GM06990 (cell line): ENCODE data around the gene CREB3L1.

ENCODE experiments used
- DNase-seq: peaks from one replicate; pipeline ENCODE4 v3.0.0-alpha.2; 2011; ENCODE audit not compliant: insufficient read length; ENCODE audit errors: extremely low read depth
- H3K27me3 ChIP-seq: replicated peaks from 2 replicates; pipeline ENCODE4 v1.6.0; 2011; ENCODE audit warnings: low read length; ENCODE audit not compliant: control insufficient read depth, insufficient read depth
- H3K36me3 ChIP-seq: 2 replicates; pipeline ENCODE4 v1.5.1; 2011; ENCODE audit warnings: low read length; ENCODE audit not compliant: control insufficient read depth, insufficient read depth
- H3K4me3 ChIP-seq: replicated peaks from 2 replicates; pipeline ENCODE4 v1.5.1; 2011; ENCODE audit warnings: low read depth, mild to moderate bottlenecking, control low read depth, low read length
- TF ChIP-seq, protein P1 (sequence below): IDR thresholded peaks from 2 replicates; pipeline ENCODE4 v1.5.1; 2011; ENCODE audit warnings: low read length, control low read depth, mild to moderate bottlenecking, inconsistent platforms; ENCODE audit not compliant: insufficient read depth, poor library complexity, severe bottlenecking

Gene CREB3L1

GRCh38 chr11:46240861-46241260 lies 36.6 kb upstream of the CREB3L1 start:
- Histone ChIP-seq H3K27me3 (no peaks in the 10 kb centered on the region), H3K4me3 (no peak overlapping the region), H3K36me3 (no peaks in the 10 kb centered on the region)
- TF ChIP-seq, protein P1, sequence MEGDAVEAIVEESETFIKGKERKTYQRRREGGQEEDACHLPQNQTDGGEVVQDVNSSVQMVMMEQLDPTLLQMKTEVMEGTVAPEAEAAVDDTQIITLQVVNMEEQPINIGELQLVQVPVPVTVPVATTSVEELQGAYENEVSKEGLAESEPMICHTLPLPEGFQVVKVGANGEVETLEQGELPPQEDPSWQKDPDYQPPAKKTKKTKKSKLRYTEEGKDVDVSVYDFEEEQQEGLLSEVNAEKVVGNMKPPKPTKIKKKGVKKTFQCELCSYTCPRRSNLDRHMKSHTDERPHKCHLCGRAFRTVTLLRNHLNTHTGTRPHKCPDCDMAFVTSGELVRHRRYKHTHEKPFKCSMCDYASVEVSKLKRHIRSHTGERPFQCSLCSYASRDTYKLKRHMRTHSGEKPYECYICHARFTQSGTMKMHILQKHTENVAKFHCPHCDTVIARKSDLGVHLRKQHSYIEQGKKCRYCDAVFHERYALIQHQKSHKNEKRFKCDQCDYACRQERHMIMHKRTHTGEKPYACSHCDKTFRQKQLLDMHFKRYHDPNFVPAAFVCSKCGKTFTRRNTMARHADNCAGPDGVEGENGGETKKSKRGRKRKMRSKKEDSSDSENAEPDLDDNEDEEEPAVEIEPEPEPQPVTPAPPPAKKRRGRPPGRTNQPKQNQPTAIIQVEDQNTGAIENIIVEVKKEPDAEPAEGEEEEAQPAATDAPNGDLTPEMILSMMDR = no peak
- no peak for DNase-seq

DNA sequence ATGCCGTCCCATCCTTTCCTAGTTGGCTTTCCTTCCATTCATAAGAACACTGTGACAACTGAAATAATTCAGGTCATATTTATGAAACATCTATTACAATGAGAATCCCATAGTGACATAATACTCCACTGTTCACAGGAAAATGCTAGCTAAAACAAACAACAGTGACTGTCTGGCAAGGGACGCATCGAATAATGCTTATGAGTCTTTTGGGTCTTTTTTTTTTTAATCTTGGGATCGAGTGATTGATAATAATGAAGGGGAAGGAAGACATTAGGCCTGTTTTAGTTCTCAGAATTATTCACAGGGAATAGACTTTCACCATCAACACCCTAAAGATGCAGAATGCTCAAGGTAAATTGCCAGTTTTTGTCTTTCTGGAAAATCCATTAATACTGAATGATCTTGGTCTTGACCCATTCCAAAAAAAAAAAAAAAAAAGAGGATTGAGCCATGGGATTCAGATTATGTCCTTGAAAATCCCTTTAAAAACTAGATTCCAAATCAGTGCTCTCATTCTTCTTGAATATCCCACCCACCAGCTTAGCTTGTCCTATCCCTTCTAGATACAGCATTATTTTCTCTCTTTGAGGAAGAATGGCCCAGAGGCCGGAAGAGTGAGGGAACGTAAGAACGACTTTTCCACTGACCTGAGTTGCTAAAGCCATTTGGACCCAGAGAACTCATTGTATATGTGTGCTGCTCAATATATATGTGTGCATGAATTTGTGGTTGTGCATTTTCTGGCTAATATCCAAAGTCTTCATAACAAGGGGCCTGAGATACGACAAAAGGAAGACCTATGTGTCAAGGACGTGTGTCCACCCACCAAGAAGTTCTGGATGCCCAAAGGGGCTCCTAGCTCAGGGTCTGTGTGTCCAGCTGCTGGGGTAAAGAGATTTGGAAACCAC lies 35.2 kb upstream of the CREB3L1 start:
- DNase-seq = no peak

GRCh38 chr11:46242952-46243795 lies 34.3 kb upstream of the CREB3L1 start:
- Histone ChIP-seq H3K36me3 (no peaks in the 10 kb centered on the region), H3K4me3 (peak overlapping the region; percentile 63), H3K27me3 (no peaks in the 10 kb centered on the region)
- TF ChIP-seq, protein P1 = peak; percentile 4
- peak; percentile 93 for DNase-seq

More for the DNA sequence above, 35.2 kb upstream of the CREB3L1 start:
- Histone ChIP-seq H3K27me3 (no peaks in the 10 kb centered on the region), H3K36me3 (no peaks in the 10 kb centered on the region), H3K4me3 (peak overlapping the region; percentile 63)
- TF ChIP-seq, protein P1 = no peak

- Histone ChIP-seq H3K27me3 (no peaks in the 10 kb centered on the region), H3K36me3 (no peaks in the 10 kb centered on the region), H3K4me3 (peak overlapping the region; percentile 63)
- TF ChIP-seq, protein P1 = no peak
- no peak for DNase-seq
Observed at GRCh38 chr11:46243796-46244109, 33.7 kb upstream of the CREB3L1 start.

DNA sequence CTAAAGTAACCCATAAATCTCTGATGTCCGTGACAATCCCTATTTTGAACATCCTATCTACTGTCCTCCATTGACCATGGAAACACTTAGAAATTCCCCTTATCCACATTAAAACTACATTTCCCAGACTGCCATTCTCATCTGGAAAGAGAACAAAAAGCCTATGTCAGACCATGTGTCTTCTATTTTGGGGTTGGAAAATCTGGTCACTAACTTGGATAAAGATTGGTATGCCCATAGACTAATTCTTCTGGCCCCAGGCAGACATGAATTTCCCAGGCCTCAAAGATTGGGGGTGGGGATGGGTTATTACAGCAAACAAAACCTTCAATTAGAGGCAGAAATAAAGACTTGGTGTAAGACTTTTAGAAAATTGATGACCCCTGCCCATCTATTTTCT lies 30.9 kb upstream of the CREB3L1 start:
- DNase-seq = no peak
- H3K36me3 ChIP-seq = no peaks in the 10 kb centered on the region
- no peaks in the 10 kb centered on the region for H3K27me3 ChIP-seq
- no peak overlapping the region for H3K4me3 ChIP-seq
- TF ChIP-seq, protein P1 = no peak
